NCI-H82 treated with DMSO at 0.1 percent for 48 hours (cell line): ENCODE data around the gene NUB1.
A peak's percentile ranks its signal among the peaks of the same experiment; 100 is the strongest.

Source experiments
- DNase-seq: peaks from one replicate; lab custom pipeline; 2025; ENCODE audit not compliant: unreplicated experiment; lab: John Stamatoyannopoulos, UW

Gene NUB1

GRCh38 chr7:151342102-151342646 lies 562 bp downstream of the NUB1 start:
- DNase-seq = no peak

- DNase-seq = no peak
Observed at GRCh38 chr7:151342811-151343210, 1.2 kb downstream of the NUB1 start.

DNA sequence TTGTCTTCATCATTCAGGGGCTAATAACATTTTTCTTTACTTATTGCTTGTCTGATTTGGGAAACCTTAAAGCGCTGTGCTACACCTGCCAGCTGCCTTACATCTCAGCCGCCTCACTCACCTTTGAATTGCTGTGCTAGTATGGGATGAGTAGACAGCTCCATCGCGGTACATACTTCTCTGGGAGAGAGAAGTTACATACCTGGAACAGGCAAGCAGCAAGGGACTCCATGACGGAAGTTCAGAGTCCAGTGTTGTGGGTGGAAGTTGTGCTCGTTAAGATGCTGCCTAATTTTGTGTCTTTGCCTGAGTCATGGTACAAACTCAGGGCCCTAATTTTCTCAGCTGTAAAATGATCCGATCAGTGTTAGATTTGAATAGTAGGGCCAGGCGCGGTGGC lies 1.9 kb downstream of the NUB1 start:
- no peak for DNase-seq

DNA sequence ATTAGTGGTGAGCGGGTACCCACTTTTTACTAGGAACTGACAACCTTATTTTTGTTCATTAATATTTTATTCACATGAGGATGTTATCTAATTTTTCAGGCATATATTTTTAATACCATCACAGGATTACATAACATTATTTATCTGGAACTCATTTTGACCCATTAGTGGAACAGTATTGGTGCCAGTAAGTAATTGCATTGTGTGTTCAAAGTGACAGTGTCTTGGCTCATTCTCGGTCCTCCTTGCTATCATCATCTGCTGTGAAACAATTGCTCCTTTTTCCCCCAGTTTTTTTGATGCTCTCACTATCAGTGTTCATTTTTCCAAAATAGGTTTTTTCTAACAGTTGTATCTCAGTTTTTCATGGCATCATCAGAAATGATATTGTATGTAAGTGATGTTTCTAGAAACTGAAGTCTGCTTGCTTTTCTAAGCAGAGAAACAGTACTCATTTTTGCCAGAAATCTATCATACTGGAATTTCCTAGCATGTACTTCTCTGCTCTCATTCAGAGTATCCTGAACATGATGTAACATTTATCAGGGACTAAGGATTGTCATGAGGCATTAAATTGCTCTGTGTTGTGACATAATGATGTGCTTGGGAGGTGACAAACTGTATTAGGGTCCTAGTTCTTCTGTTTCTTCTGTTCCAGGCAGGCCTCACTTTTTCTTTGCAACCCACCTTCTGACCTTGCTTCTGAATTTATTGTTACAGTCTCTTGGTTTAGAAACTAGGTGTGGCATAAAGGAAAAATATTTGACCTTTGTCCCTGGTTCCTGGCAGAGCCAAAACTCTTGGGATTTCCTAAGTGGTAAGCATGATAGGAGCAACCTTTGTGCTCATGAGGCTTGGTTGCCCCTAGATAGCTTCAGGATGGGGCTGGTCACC lies 4.2 kb downstream of the NUB1 start:
- no peak for DNase-seq

- no peak for DNase-seq
Observed at GRCh38 chr7:151346470-151346769, 4.8 kb downstream of the NUB1 start.

GRCh38 chr7:151347200-151347599 lies 5.6 kb downstream of the NUB1 start:
- no peak for DNase-seq

DNA sequence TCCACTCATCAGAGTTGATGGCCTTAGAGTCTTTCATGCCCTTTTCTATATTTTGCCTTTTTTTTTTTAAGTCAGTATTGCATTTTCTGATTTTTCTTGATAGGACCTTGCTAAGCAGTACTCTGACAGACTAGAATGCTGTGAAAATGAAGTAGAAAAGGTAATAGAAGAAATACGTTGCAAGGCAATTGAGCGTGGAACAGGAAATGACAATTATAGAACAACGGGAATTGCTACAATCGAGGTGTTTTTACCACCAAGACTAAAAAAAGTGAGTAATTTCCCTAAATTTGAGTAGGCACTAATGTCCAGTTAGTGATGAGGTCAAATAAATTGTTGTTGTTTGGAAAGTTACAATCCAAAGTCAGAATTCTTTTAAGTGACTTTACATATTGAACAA lies 7.4 kb downstream of the NUB1 start:
- DNase-seq = no peak

DNA sequence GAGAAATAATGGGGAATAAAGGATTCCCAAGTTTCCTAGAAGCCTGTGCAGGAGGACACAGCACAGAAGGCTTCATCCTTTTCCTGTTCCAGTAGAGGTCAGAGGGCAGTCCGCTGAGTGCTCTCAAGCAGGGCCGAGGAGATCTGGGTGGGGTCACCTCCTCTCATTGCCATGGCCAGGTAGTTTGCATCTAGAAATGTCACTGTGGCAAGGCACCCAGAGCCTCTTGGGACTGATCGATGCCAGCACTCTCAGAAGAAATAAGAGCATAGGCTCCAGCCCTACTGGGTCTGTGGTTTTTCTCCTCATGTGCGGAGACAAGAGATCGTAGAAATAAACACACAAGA lies 7.9 kb downstream of the NUB1 start:
- no peak for DNase-seq

DNA sequence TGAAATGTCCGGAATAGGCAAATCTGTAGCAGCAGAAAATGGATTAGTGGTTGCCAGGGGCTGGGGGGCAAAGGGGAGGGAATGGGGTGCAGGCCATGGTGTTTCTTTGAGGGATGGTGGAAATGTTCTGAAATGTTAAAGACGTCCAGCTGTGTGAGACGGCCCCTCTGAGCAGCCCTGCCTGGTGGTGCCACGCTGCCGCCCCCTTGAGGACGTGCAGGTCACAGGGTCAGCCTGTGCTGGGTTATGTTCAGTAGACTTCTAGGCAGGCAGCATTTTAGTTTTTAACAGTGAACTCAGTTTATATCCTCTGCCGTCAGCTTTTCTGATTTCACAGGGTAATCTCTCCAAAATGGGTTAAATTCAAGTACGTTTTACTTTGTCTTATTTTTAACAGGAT lies 9.4 kb downstream of the NUB1 start:
- DNase-seq = no peak

- no peak for DNase-seq
Observed at GRCh38 chr7:151351967-151352366, 10.4 kb downstream of the NUB1 start.

DNA sequence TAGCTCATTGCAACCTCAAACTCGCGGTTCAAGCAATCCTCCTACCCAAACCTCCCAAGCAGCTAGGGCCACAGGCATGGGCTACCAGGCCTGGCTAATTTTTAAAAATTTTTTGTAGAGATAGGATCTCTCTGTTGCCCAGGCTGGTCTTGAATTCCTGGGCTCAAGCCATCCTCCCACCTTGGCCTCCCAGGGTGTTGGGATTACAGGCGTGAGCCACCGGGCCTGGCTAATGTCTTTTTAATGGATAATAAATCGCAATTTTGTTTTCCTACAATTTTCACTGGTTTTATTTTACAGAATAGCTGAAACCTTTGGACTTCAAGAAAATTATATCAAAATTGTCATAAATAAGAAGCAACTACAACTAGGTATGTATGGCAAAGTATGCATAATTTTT lies 10.9 kb downstream of the NUB1 start:
- no peak for DNase-seq

DNA sequence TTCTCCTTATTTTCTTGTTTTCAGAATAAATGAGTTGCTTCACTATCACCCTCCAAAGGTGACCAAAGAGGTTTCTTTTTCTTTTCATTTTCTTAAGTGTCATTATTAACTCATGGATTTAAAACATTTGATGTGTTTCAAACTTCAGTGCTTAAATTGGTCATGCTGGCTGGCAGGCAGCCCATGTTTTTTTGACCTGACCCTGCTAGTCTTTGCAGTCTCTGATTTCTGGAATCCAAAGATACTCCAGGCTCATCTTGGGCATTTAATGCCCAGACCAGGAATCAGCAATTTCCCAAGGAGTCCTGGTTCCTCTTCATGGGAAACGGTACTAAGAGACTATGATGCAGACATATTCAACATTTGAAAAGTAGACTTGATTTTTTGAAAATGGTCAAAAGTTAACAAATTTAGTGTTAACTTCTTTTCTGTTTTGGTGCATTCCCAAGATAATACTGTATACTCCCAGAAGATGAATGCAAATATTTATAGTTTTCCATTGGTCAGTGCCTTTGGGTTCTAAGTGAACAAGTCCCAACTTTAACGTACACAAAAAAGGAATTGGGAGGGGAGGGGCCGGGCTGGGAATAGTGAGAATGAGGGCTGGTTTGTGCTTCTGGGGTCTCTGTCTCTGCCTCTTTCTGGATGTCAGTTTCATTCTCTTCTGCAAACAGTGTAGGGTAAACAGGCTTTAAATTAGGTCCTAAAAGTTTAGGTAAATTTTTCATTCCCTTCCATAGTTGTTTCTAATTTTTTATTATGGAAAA lies 19.8 kb downstream of the NUB1 start:
- DNase-seq = no peak

DNA sequence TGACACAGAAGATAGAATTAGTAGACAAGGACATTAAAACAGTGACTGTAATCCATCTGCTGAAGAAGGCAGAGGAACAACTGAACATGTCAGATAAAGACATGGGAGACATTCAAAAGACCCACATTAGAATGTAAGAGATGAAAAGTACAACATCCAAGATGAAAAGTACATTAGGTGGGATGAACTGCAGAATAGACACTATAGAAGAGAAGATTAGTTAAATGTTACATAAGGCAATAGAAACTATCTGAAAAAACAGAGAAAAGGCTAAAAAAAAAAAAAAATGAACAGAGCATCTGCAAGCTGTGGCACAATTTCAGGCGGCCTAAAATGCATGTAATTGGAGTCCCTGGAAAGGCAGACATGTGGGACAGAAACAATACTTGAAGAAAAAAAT lies 21.6 kb downstream of the NUB1 start:
- DNase-seq = no peak

GRCh38 chr7:151366166-151366879 lies 24.7 kb downstream of the NUB1 start:
- no peak for DNase-seq

- DNase-seq = no peak
Observed at GRCh38 chr7:151366880-151367222, 25.2 kb downstream of the NUB1 start.

GRCh38 chr7:151367284-151367683 lies 25.7 kb downstream of the NUB1 start:
- no peak for DNase-seq

- DNase-seq = peak; percentile 64
Observed at GRCh38 chr7:151368136-151368571, 26.5 kb downstream of the NUB1 start.

GRCh38 chr7:151371266-151371665 lies 29.7 kb downstream of the NUB1 start:
- no peak for DNase-seq

GRCh38 chr7:151372612-151373265 lies 31.1 kb downstream of the NUB1 start:
- no peak for DNase-seq

GRCh38 chr7:151373599-151373998 lies 32.0 kb downstream of the NUB1 start:
- no peak for DNase-seq

DNA sequence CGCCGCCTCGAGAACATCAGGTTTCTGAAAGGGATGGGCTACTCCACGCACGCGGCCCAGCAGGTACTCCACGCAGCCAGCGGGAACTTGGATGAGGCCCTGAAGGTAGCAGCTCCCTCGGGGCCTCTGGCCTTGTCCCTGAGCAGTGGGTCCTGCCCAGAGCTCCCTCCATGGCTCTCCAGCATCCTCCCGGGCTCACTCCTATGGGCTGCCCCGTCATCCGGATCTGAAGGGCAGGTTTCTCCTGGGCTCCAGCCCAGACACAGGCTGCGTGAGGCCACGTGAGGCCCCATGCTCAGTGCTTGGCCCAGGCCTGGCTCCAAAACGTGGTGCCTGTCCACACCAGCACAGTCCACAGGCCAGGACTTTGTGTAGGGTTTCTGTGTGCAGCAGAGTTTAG lies 32.5 kb downstream of the NUB1 start:
- DNase-seq = no peak
